Gastroesophageal sphincter (tissue), 3 donors: Measurements from ENCODE around the gene DNTTIP2.

ENCODE experiments used
- CTCF ChIP-seq, 4 experiments: fragments of 200-600 bp in 2 of 4; fragments of 450-650 bp in 2 of 4; sonication (generic) in 1 of 4; IDR thresholded peaks; one replicate each; pipeline ENCODE4 v1.5.1; 2017 to 2019; ENCODE audit warnings: antibody characterized with exemption in 4 of 4, mild to moderate bottlenecking in 2 of 4, moderate library complexity in 2 of 4
- EP300 ChIP-seq: sonication (generic); formaldehyde crosslinking; IDR thresholded peaks from one replicate; pipeline ENCODE4 v1.6.1; 2017; ENCODE audit warnings: antibody characterized with exemption, mild to moderate bottlenecking
- POLR2A ChIP-seq, 2 donors: fragments of 450-650 bp; IDR thresholded peaks; one replicate each; pipeline ENCODE4 v1.6.1; 2017; ENCODE audit warnings: antibody characterized with exemption in 2 of 2, mild to moderate bottlenecking in 2 of 2, moderate library complexity in 1 of 2
- POLR2AphosphoS5 ChIP-seq: sonication (generic); formaldehyde crosslinking; IDR thresholded peaks from one replicate; pipeline ENCODE4 v1.6.1; 2017; ENCODE audit warnings: antibody characterized with exemption

GRCh38 chr1:93908394-93909145, 29.6 kb upstream of the DNTTIP2 start:
- no peak for TF ChIP-seq CTCF (IDR thresholded peaks at IDR 0.05)
- TF ChIP-seq POLR2A (IDR thresholded peaks at IDR 0.05), result no peak
- TF ChIP-seq EP300, result no peak
- no peak for TF ChIP-seq POLR2AphosphoS5
